GM21515 (cell line): ENCODE measurements around the gene CACUL1.
"Not testable (repeated sequence)": the region's sequence is repeated elsewhere in the genome, so short reads cannot be mapped to it uniquely, and the experiment has no call there.

Experiments used
- ATAC-seq: cut with Tn5 transposase; IDR thresholded peaks from one replicate; pipeline ENCODE4 v1.9.1; 2021; ENCODE audit not compliant: unreplicated experiment

CACUL1 gene

DNA sequence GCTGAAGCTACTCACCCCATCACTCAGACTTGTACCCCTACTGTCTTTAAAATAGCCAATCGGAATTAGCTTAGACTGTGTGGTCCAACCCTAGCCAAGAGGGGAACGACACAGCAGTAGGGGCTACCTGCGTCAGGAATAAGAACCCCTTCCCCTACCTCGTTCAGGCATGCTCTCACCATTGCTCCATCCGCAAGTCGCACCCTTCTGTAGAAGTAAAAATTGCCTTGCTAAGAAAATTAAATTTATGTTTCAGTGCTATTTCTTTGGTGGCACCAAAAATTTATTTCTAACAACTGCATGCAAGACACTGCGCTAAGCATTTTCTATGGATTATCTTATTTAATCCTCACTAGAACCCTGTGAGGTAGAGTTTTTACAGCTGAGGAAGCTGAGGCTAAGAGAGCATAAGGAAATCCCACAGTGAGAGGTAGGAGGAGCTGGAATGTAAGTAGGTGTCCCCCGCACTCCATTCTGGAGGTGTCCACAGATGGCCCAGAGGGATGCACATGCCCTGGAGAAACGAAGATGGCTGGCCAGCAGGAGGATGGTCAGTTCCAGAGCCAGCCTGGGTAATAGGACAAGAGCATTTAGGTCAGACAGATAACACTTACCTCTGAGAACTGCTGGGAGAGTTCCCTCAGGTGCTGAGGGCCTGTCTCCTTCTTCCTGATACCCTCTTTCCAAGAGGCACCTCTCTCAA lies 15.3 kb upstream of the CACUL1 start:
- no peak for ATAC-seq

GRCh38 chr10:118768041-118768919 lies 13.5 kb upstream of the CACUL1 start:
- no peak for ATAC-seq

- ATAC-seq: no peak
Measured at GRCh38 chr10:118767297-118768040, 12.7 kb upstream of the CACUL1 start.

DNA sequence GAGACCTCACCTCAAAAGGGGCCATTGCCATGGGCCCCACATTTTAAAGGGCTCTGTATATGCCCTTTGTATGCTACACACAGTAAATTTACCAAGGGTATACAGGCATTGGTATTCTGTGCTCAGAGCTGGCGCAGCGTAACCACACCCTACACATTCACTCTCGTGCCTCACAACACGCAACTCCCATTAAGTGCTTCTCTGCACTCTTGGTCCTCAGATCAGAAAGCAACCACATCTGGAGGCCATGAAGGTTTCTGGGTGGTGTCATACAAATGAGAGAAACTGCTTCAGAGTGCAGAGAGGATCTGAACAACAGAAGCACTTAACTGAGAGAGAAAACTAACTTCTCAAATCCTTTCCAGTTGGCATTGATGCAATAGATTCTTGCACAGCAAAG lies 9.4 kb upstream of the CACUL1 start:
- ATAC-seq: no peak

- no peak for ATAC-seq
Measured at GRCh38 chr10:118763202-118763988, 8.6 kb upstream of the CACUL1 start.

- ATAC-seq: no peak
Measured at GRCh38 chr10:118760265-118760664, 5.5 kb upstream of the CACUL1 start.

DNA sequence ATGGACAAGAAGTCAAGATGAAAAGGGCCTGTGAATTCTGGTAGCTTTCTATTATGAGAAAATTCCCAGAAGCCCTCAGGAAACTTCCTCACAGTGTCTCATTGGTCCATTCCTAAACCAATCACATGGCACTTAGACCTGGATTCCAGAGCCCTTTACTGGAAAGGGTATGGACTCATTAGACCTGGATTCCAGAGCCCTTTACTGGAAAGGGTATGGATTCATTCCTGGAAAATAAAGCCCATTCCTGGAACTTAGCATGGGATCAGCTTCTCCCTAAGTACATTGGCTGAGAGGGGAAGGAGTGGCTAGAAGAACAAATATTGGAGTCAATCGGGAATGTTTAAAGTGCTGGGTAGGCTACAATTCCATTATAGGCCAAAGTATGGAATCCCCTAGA lies 3.7 kb upstream of the CACUL1 start:
- no peak for ATAC-seq

- peak; percentile 12 for ATAC-seq
Measured at GRCh38 chr10:118754229-118754555, 578 bp downstream of the CACUL1 start.

GRCh38 chr10:118753331-118754228 lies 1.2 kb downstream of the CACUL1 start:
- ATAC-seq: peak; percentile 17

GRCh38 chr10:118752409-118752808 lies 2.4 kb downstream of the CACUL1 start:
- ATAC-seq: no peak

DNA sequence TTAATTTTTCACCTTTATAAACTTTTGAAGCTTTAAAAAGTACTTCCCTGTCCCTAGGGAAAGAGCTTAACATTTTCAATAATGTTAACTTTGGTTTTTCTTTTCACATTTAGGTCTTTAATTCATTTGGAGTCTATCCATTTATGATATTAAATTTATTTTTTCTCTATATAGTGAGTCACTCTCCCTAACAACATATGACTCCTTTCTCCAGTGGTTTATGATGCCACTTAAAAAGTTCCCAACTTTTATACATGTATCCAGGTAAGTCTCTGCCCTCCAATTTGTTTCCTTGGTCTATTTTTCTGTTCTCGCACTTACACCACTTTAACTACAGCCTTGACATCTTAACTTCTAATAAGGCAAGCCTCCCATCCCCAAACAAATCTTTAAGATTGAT lies 3.5 kb downstream of the CACUL1 start:
- ATAC-seq: no peak

DNA sequence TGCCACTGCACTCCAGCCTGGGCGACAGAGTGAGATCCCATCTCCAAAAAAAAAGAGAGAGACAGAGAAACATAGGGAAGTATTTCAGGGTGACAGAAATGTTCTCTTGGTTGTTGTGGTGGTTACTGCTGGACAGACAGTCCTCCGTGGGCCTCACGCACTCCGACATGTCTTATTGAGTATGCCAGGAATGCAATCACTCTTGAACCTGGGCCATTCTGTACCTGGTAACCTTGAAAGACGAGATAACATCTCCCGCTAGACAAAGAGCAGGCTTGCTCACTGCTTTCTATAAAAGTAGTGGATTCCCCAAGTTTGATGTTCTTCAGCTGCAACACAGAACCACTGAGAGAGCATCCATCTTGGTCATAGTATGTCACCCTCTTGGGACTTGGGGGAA lies 6.7 kb downstream of the CACUL1 start:
- no peak for ATAC-seq

DNA sequence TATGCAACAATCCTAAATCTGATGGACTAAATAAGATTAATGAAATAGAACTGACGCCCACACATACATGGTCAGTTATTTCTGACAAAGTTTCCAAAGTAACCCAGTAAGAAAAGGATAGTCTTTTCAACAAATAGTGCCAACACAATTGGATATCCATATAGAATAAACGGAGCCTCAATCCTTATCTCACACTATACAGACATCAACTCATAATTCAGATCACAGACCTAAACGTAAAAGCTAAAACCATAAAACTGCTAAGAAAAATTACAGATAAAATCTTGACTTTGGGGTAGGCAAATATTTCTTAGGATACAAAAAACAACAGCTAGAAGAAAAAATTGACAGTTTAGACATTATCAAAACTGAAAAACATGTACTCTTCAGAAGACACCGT lies 8.5 kb downstream of the CACUL1 start:
- ATAC-seq: no peak

DNA sequence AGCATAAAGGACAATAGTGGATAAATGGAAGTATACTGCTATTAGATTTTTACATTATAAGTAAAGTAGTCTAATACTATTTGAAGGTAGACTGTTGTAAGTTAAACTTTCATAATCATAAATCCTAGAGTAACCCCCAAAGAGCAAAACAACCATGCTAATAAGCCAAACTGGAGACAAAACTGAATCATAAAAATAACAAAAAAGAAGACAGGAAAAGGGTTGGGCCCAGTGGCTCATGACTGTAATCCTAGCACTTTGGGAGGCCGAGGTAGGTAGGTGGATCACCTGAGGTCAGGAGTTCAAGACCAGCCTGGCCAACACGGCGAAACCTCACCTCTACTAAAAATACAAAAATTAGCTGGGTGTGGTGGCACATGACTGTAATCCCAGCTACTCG lies 9.7 kb downstream of the CACUL1 start:
- ATAC-seq: no peak

DNA sequence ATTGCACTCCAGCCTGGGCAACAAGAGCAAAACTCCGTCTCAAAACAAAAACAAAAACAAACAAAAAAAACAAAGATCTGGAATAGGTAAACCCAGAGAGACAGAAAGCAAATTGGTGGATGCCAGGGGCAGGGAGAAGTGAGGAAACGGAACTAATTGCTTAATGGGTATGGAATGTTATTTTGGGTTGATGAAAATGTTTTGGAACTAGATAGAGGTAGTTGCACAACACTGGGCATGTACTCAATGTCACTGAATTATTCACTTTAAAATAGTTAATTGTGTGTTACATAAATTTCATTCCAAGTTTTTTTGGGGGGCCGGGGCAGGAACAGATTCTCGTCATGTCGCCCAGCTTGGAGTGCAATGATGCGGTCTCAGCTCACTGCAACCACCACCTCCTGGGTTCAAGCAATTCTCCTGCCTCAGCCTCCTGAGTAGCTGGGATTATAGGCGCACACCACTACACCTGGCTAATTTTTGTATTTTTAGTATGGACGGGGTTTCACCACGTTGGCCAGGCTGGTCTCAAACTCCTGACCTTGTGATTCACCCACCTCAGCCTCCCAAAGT lies 10.3 kb downstream of the CACUL1 start:
- ATAC-seq: not testable (repeated sequence)

GRCh38 chr10:118742782-118743181 lies 12.0 kb downstream of the CACUL1 start:
- no peak for ATAC-seq

DNA sequence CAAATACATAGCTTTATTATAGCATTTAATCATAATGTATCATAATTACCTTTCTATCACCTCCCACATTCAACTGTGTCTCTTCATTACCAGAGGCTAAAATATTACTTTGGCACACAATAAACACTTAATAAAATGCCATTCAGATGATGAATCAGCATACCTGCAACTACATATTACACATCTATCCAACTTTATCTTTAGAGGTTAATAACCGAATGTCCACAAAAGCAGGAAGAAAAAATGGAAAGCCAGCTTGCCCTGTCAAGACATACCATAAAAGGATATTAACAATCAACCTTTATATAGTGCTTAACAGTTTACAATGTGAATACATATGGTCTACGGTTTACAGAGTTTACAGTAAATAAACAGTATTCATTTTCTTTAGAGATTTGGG lies 12.7 kb downstream of the CACUL1 start:
- no peak for ATAC-seq

DNA sequence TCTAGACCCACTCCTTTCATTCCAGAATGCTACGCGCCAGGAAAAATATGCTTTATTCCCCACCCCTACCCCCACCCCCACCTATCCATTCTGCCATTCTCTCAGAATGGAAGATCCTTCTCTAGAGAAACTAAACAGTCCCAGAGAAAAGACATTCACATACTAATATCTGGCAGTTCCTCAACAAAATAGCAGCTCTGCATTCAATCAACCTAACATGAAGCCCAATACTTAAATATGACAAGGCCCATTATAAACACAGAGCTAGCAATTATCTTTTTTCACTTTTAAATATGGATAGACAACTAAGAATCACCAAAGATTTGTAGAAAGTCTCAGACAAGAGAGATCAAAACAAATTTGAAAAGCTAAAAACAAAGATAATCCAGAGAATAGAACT lies 16.4 kb downstream of the CACUL1 start:
- no peak for ATAC-seq

GRCh38 chr10:118737603-118738302 lies 17.0 kb downstream of the CACUL1 start:
- ATAC-seq: no peak
